ENCODE results near the gene CNOT8. TPM values are rescaled to one million over a fixed set of nuclear protein-coding genes. Genes with fewer than 3 reads are reported as not detected.

The CNOT8 gene
- total RNA-seq, 1 donor from 2014 or later, result 62.1 TPM

GRCh38 chr5:154884424-154884823 is 26.0 kb downstream of the CNOT8 start:
- Histone ChIP-seq H3K4me3 (no peak overlapping the region), H3K27me3 (no peaks in the 10 kb centered on the region), H3K4me1 (no peaks in the 10 kb centered on the region), H3K9me3 (peaks cover 19% of the 10 kb centered on the region), H3K36me3 (peaks cover 0 to 52% of the 10 kb centered on the region in 2 donors), H3K27ac (no peak overlapping the region)
- intact Hi-C loops (cut with DNase I), result no loop called here
- no peak for TF ChIP-seq POLR2AphosphoS5 (IDR thresholded peaks at IDR 0.05; ENCODE audit: insufficient read depth in 1 of 2, low read depth in 1 of 2)
- TF ChIP-seq POLR2A (IDR thresholded peaks at IDR 0.05), result no peak
- TF ChIP-seq CTCF (IDR thresholded peaks at IDR 0.05), result no peak
- no peak for DNase-seq (ENCODE audit: extremely low spot score in 2 of 2)

GRCh38 chr5:154885439-154885838 is 27.0 kb downstream of the CNOT8 start:
- no peaks in the 10 kb centered on the region for H3K4me1 ChIP-seq
- no peak overlapping the region for H3K4me3 ChIP-seq
- H3K27ac ChIP-seq, result no peak overlapping the region
- no peaks in the 10 kb centered on the region for H3K27me3 ChIP-seq
- H3K9me3 ChIP-seq, result peaks cover 16% of the 10 kb centered on the region
- no peak for DNase-seq (ENCODE audit: extremely low spot score in 2 of 2)
- TF ChIP-seq CTCF (IDR thresholded peaks at IDR 0.05) (no peak), POLR2A (IDR thresholded peaks at IDR 0.05) (no peak), POLR2AphosphoS5 (IDR thresholded peaks at IDR 0.05; ENCODE audit: insufficient read depth in 1 of 2, low read depth in 1 of 2) (no peak)
- intact Hi-C loops (cut with DNase I), result no loop called here
- peaks cover 0 to 62% of the 10 kb centered on the region in 2 donors for H3K36me3 ChIP-seq

- no peaks in the 10 kb centered on the region for H3K4me1 ChIP-seq
- no peaks in the 10 kb centered on the region for H3K27me3 ChIP-seq
- intact Hi-C loops (cut with DNase I), result no loop called here
- no peak overlapping the region for H3K4me3 ChIP-seq
- no peaks in the 10 kb centered on the region for H3K9me3 ChIP-seq
- H3K27ac ChIP-seq, result no peak overlapping the region
- TF ChIP-seq POLR2AphosphoS5 (IDR thresholded peaks at IDR 0.05; ENCODE audit: insufficient read depth in 1 of 2, low read depth in 1 of 2), result no peak
- TF ChIP-seq CTCF (IDR thresholded peaks at IDR 0.05), result no peak
- TF ChIP-seq POLR2A (IDR thresholded peaks at IDR 0.05), result no peak
- H3K36me3 ChIP-seq, result peaks cover 0 to 77% of the 10 kb centered on the region in 2 donors
- DNase-seq (ENCODE audit: extremely low spot score in 2 of 2), result no peak
These were observed 33.9 kb downstream of the CNOT8 start for GRCh38 chr5:154892369-154892771.

- intact Hi-C loops (cut with DNase I), result no loop called here
- Histone ChIP-seq H3K36me3 (peaks cover 0 to 72% of the 10 kb centered on the region in 2 donors), H3K27me3 (no peaks in the 10 kb centered on the region), H3K9me3 (no peaks in the 10 kb centered on the region), H3K27ac (no peak overlapping the region), H3K4me1 (peaks cover 2% of the 10 kb centered on the region), H3K4me3 (no peak overlapping the region)
- no peak for DNase-seq (ENCODE audit: extremely low spot score in 2 of 2)
- TF ChIP-seq POLR2AphosphoS5 (IDR thresholded peaks at IDR 0.05; ENCODE audit: insufficient read depth in 1 of 2, low read depth in 1 of 2), result no peak
- no peak for TF ChIP-seq POLR2A (IDR thresholded peaks at IDR 0.05)
- no peak for TF ChIP-seq CTCF (IDR thresholded peaks at IDR 0.05)
These were observed 35.0 kb downstream of the CNOT8 start for GRCh38 chr5:154893381-154893780.

- Histone ChIP-seq H3K27ac (no peak overlapping the region), H3K36me3 (peaks cover 0 to 58% of the 10 kb centered on the region in 2 donors)
These were observed 37.5 kb downstream of the CNOT8 start for GRCh38 chr5:154895606-154896561.

More at GRCh38 chr5:154895606-154896561, 37.5 kb downstream of the CNOT8 start:
- TF ChIP-seq POLR2A (IDR thresholded peaks at IDR 0.05) (no peak), POLR2AphosphoS5 (IDR thresholded peaks at IDR 0.05; ENCODE audit: insufficient read depth in 1 of 2, low read depth in 1 of 2) (no peak)
- Histone ChIP-seq H3K4me3 (no peak overlapping the region), H3K9me3 (no peaks in the 10 kb centered on the region), H3K27me3 (no peaks in the 10 kb centered on the region), H3K4me1 (peaks cover 9% of the 10 kb centered on the region)
- intact Hi-C loops (cut with DNase I), result no loop called here
- no peak for DNase-seq (ENCODE audit: extremely low spot score in 2 of 2)
